HG03045 (cell line): ENCODE measurements around the gene ANKRD26.
A peak's percentile ranks its signal among the peaks of the same experiment; 100 is the strongest.

Experiments
- ATAC-seq: cut with Tn5 transposase; IDR thresholded peaks from one replicate; pipeline ENCODE4 v1.9.1; 2021; ENCODE audit warnings: mild to moderate bottlenecking, moderate library complexity; ENCODE audit not compliant: unreplicated experiment

Gene ANKRD26

GRCh38 chr10:27022048-27022447 lies 78.2 kb downstream of the ANKRD26 start:
- ATAC-seq: no peak

GRCh38 chr10:27020243-27020642 lies 80.1 kb downstream of the ANKRD26 start:
- no peak for ATAC-seq

GRCh38 chr10:27019827-27020226 lies 80.5 kb downstream of the ANKRD26 start:
- ATAC-seq: no peak

DNA sequence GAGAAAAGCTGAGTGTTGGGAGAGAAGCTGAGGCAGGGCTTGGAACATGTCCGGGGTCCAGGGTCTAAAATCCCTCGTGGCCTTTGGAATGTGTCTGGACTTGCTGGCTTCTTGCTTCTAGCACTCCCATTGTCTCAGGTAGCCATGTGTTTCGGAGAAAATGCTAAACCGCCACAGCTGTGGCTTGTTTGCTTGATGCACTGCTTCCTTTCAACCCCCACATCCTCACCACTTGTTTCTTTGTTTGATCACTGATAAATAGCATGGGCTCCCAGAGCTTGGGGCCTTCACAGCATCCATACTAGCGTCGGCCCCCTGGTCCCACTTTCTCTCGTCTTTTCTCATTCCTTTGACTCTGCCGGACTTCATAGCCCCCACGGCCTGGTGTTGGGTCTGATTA lies 102.7 kb downstream of the ANKRD26 start:
- ATAC-seq: no peak

GRCh38 chr10:26994743-26995142 lies 105.6 kb downstream of the ANKRD26 start:
- no peak for ATAC-seq

DNA sequence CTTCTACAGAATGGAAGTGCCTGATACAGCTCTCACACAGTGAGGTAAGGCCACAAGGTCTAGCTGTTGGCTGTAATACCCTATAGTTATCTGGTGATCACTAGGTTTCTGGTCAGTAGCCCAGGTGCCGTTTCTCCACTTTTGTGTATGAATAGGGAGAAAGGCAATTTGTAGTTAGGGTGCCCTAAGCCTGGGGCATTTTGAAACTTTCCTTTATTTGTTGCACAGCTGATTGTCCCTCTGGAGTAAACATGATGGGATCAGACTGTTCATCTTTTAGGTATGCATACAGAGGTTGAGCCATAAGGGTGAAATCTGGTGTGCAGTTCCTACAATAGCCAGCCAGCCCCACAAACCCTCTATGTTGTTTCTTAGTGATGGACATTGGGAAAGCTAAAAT lies 112.4 kb downstream of the ANKRD26 start:
- ATAC-seq: no peak

DNA sequence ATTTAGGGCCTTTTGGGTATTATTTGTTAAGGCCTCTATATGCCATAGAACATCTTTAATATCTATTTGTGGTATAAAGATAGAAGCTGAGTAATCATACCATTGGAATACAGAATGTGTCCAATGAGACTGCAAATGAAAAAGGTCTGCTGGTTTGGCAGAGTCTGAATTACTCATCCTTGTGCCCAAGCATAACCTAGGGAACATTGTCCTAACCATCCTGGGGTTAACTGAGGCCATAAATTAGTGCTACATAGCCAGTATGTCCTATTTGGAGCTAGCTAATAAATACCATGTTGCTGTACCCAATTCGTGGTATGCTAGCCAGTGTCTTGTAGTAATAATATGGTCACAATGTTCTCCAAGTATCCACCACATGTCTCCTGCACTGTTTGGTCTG lies 117.1 kb downstream of the ANKRD26 start:
- no peak for ATAC-seq

DNA sequence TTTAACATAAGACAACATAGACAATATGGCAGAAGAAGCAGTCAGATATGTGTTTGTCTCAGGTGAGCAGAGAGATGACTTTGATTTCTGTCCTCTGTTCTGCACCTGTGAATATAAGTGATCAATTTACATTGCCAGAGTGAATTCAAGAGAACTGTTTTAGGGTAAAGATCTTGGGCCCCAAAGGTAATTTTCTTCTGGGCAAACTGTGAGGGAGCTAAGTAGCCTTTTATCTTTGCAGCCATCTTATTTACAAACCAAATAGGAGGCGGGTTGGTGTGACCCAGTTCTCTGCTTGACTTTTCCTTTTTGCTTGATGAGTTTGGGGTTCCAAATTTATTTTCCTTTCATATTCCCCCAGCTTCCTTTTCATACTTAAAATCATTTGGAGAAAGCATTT lies 118.2 kb downstream of the ANKRD26 start:
- no peak for ATAC-seq

DNA sequence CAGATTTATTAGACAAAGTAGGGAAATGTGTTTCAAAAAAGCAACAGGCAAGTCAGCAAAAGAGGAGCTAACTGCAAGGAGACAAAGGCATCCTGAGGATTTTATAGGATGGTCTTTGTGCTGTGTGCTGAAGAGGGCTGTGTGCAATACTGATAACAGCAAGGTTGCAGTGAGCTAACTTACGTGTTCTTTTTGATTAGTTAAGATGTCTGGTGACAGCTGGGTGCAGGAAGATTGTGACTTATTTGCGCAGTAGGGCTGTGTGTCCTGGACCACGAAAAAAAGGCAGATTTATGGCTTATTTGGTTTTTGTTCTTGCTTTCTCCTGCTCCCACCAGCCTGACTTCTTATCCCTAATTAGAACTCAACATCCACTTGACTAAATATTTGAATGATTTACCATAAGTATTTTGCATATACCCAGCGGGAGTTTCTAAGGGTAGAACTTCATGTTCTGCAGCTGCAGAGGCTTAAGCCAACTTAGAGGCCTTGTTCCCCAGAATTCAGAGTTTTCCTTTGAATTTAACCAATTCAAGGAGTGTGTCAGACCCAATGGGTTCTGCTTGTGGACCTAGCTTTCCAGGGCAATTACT lies 119.0 kb downstream of the ANKRD26 start:
- no peak for ATAC-seq

GRCh38 chr10:26978519-26978918 lies 121.8 kb downstream of the ANKRD26 start:
- ATAC-seq: no peak

DNA sequence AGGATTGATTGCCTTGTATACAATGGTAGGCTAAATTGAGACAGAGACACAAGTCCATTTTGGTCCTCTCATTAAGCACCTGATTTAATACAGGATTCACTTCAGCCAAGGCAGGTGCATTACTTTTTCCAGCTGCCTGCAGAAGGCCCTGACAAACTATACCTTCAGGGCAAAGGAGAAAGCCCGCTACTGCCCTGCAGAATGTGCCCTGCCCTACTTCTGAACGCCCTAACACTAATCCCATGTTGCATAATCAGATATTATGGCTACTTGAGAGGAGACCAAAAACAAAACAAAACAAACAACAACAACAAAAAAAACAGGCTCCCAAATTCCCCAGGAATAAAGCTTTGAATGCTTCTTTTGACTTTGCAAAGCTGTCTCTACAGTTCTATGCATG lies 122.7 kb downstream of the ANKRD26 start:
- no peak for ATAC-seq

- ATAC-seq: no peak
These were observed 129.6 kb downstream of the ANKRD26 start for GRCh38 chr10:26970667-26971066.

DNA sequence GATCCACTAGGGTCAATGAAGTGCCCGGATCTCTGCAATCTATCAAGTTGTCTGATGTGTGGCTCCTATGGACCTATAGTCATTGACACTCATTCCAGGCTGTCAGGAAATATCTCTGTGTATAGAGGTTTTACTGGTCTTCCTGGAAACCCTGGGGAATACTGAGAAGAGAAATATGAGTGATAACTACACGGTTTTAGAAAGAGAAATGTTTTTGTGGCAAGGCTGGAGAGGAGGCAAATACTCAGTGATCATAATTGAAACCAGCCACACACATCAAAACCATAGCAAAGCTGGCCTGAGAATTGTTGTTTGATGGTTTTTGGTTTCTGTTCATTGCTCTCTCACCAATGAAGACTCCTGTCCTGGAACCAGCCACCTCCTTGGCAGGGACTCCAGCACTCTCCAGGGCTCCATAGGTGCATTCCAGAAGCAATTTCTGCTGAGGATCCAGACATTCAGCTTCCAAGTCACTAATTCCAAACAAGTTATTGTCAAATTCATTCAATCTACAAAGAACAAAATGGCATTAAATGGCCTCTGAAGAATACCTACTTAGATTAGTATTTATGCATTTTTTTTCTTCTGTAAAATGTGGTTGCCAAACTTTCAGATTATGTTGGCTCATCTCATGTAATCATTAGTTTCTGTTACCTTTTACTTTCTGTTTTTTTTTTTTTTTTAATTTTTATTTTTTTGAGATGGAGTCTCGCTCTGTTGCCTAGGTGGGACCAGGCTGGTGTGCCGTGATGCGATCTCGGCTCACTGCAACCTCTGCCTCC lies 131.0 kb downstream of the ANKRD26 start:
- ATAC-seq: peak; percentile 85

DNA sequence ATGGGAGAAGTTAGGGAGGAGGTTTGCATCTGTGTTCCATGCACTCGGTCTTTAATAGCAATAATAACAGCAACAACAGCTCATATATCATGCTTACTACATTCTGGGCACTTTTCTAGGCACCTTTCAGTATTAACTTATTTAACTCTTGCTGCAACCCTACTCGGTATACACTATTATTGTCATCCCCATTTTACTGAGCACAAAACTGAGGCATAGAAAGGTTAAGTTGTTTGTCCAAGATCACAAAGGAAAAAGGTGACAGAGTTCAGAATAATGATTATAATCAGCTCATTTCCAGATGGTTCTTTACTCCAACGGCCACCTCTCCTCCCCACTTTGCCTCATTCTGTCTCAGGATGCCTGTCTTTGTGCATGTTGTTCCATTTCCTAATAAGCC lies 137.5 kb downstream of the ANKRD26 start:
- ATAC-seq: no peak

DNA sequence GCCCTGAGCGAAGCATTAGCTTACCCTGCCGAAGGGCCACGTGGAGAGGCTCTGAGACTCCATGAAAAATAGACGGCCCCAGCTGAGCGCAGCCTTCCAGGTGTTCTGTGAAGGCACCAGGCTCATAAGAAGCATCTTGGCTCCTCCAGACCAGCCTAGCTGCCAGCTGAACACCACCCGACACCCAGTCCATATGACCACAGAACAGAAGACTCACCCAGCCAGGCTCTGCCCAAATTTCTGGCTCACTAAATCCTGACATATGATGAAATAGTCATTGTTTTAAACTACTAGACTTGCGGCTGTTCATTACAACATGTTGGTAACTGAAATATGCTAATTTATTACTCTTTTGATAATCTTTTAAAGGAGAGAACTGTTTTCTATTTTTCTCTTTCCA lies 140.0 kb downstream of the ANKRD26 start:
- ATAC-seq: no peak

DNA sequence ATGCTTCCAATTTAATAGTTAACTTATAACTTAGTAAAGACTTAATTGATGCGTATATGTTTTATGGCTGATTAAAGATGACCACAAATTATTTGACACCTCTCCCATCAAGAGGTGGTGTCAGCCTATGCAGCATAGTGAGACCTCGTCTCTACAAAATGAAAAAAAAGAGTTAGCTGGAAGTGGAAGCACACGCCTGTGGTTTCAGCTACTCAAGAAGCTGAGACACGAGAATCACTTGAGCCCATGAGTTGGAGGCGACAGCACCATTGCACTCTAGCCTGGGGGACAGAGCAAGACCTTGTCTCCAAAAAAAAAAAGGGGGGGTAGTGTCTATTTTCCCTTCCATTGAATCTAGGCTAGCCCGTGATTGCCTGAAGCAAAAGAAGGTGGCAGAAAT lies 140.5 kb downstream of the ANKRD26 start:
- ATAC-seq: no peak
